CD4-positive, alpha-beta memory T cell (primary cell): ENCODE measurements around the gene TEKT2. TPM values are rescaled to one million over a fixed set of nuclear protein-coding genes. Genes with fewer than 3 reads are reported as not detected.

Experiments
- CTCF ChIA-PET: fragments of 350-600 bp; sonication (Branson Sonifier 250); formaldehyde crosslinking; loops from one replicate; lab custom pipeline; 2021; ENCODE audit warnings: inconsistent platforms; ENCODE audit not compliant: partially characterized antibody; lab: Charles Lee
- POLR2A ChIA-PET: fragments of 350-600 bp; sonication (Branson Sonifier 250); formaldehyde crosslinking; loops from one replicate; lab custom pipeline; 2021; ENCODE audit not compliant: partially characterized antibody; lab: Charles Lee
- DNase-seq, 5 donors: peaks; one replicate each; pipeline versions ENCODE4 v3.0.0 to v3.0.0-alpha.2; 2020 to 2022; ENCODE audit warnings: mixed read lengths in 1 of 5
- H3K27ac ChIP-seq: one replicate; pipeline ENCODE4 v1.7.0; 2013; ENCODE audit warnings: low read depth, low read length
- H3K27me3 ChIP-seq: 2 replicates; pipeline ENCODE4 v1.7.0; 2013; ENCODE audit warnings: mild to moderate bottlenecking, low read length, moderate library complexity; ENCODE audit not compliant: insufficient read depth
- H3K36me3 ChIP-seq: 2 replicates; pipeline ENCODE4 v1.7.0; 2013; ENCODE audit warnings: mild to moderate bottlenecking, low read length, moderate library complexity; ENCODE audit not compliant: insufficient read depth
- H3K4me1 ChIP-seq: 2 replicates; pipeline ENCODE4 v1.7.0; 2013; ENCODE audit warnings: mild to moderate bottlenecking, low read length, moderate library complexity; ENCODE audit not compliant: insufficient read depth
- H3K4me3 ChIP-seq, 2 donors: one replicate each; pipeline ENCODE4 v1.7.0; 2013; ENCODE audit warnings: low read length in 2 of 2, mild to moderate bottlenecking in 1 of 2
- H3K9me3 ChIP-seq, 2 donors: one replicate each; pipeline ENCODE4 v1.7.0; 2013; ENCODE audit warnings: low read length in 2 of 2, control low read depth in 1 of 2; ENCODE audit not compliant: control insufficient read depth in 1 of 2
- H3K27ac Mint-ChIP-seq, 7 donors: one replicate each; pipeline ENCODE4 v1.8.0; 2020 to 2021; ENCODE audit warnings: mixed read lengths in 7 of 7, mild to moderate bottlenecking in 6 of 7, inconsistent platforms in 3 of 7, moderate library complexity in 3 of 7
- H3K27me3 Mint-ChIP-seq, 2 donors: one replicate each; pipeline ENCODE4 v1.8.0; 2020 to 2021; ENCODE audit warnings: mixed read lengths in 2 of 2
- H3K36me3 Mint-ChIP-seq, 2 donors: one replicate each; pipeline ENCODE4 v1.8.0; 2020 to 2021; ENCODE audit warnings: mixed read lengths in 2 of 2, inconsistent platforms in 1 of 2, mild to moderate bottlenecking in 1 of 2
- H3K4me1 Mint-ChIP-seq, 4 donors: one replicate each; pipeline ENCODE4 v1.8.0; 2020 to 2021; ENCODE audit warnings: mixed read lengths in 4 of 4, mild to moderate bottlenecking in 1 of 4
- H3K4me3 Mint-ChIP-seq, 8 donors: one replicate each; pipeline ENCODE4 v1.8.0; 2020 to 2021; ENCODE audit warnings: mixed read lengths in 8 of 8, mild to moderate bottlenecking in 7 of 8, moderate library complexity in 6 of 8, inconsistent platforms in 3 of 8
- H3K9me3 Mint-ChIP-seq, 8 donors: one replicate each; pipeline ENCODE4 v1.8.0; 2020 to 2021; ENCODE audit warnings: mixed read lengths in 8 of 8, mild to moderate bottlenecking in 5 of 8, inconsistent platforms in 3 of 8, moderate library complexity in 1 of 8
- intact Hi-C: fragments of 100-400 bp; cut with micrococcal nuclease; formaldehyde crosslinking; loops from one replicate; pipeline ENCODE4 v1.15.1; 2023
- polyA plus RNA-seq, 2 donors: library from polyadenylated mRNA; unstranded; fragments of 300-500 nt; fragmentation: Illumina TruSeq; gene quantifications; one replicate each; pipeline ENCODE4 v1.2.3, GENCODE V29; 2021
- total RNA-seq, 2 experiments: library from RNA; stranded (reverse); gene quantifications; one replicate each; pipeline ENCODE4 v1.2.3, GENCODE V29; 2021

Gene TEKT2
- total and polyA plus RNA-seq, 4 experiments from 2014 or later: not detected

GRCh38 chr1:36062315-36062714 lies 21.6 kb upstream of the TEKT2 start:
- H3K4me1 Mint-ChIP-seq: no peaks in the 10 kb centered on the region
- no peaks in the 10 kb centered on the region for H3K27me3 ChIP-seq
- no peak overlapping the region for H3K27ac Mint-ChIP-seq
- no peaks in the 10 kb centered on the region for H3K9me3 Mint-ChIP-seq
- H3K27ac ChIP-seq: no peak overlapping the region
- no peaks in the 10 kb centered on the region for H3K4me1 ChIP-seq
- POLR2A ChIA-PET: no interaction called here
- H3K27me3 Mint-ChIP-seq: no peaks in the 10 kb centered on the region
- intact Hi-C loops: no loop called here
- no peak overlapping the region for H3K4me3 ChIP-seq
- H3K36me3 Mint-ChIP-seq: peaks cover 10 to 11% of the 10 kb centered on the region in 2 donors
- H3K36me3 ChIP-seq: no peaks in the 10 kb centered on the region
- no peak for DNase-seq
- no peaks in the 10 kb centered on the region for H3K9me3 ChIP-seq
- no peak overlapping the region for H3K4me3 Mint-ChIP-seq
- CTCF ChIA-PET: no interaction called here

DNA sequence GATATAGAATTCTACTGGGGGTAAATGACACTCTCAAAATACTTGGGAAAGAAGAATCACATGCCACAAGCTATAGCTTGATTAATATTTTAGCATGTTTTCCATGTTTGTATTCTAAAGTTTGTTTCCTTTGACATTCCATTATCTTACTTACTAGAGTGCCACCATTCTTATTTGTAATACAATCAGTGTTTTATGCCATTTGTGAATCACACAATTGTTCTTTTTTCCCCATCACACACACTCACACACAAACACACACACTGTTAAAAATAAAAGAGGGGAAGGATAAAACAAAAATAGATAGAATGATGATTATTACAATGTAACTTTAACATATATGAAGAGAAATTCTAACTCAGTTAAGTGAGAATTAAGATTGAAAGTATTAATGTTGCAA lies 16.0 kb upstream of the TEKT2 start:
- no peak for DNase-seq
- Histone ChIP-seq H3K36me3 (no peaks in the 10 kb centered on the region), H3K27ac (no peak overlapping the region), H3K27me3 (no peaks in the 10 kb centered on the region), H3K4me3 (no peak overlapping the region), H3K9me3 (no peaks in the 10 kb centered on the region), H3K4me1 (no peaks in the 10 kb centered on the region)
- Mint-ChIP-seq H3K27me3 (no peaks in the 10 kb centered on the region), H3K27ac (no peak overlapping the region), H3K4me3 (no peak overlapping the region), H3K9me3 (no peaks in the 10 kb centered on the region), H3K4me1 (no peaks in the 10 kb centered on the region), H3K36me3 (no peaks in the 10 kb centered on the region)
- ChIA-PET CTCF (no interaction called here), POLR2A (no interaction called here)
- intact Hi-C loops: no loop called here

- Histone ChIP-seq H3K27ac (no peak overlapping the region), H3K9me3 (no peaks in the 10 kb centered on the region), H3K36me3 (no peaks in the 10 kb centered on the region), H3K4me1 (no peaks in the 10 kb centered on the region), H3K27me3 (no peaks in the 10 kb centered on the region), H3K4me3 (no peak overlapping the region)
- no peaks in the 10 kb centered on the region for H3K4me1 Mint-ChIP-seq
- CTCF ChIA-PET: no interaction called here
- H3K27me3 Mint-ChIP-seq: no peaks in the 10 kb centered on the region
- H3K36me3 Mint-ChIP-seq: no peaks in the 10 kb centered on the region
- POLR2A ChIA-PET: interaction anchor here (1.2 kb wide), 1 partner anchor 20 kb away, joined by 4 read pairs; no protein-coding TSS in a partner anchor
- no peaks in the 10 kb centered on the region for H3K9me3 Mint-ChIP-seq
- H3K27ac Mint-ChIP-seq: peak overlapping the region in 1 of 7 donors; percentile 43
- intact Hi-C loops: no loop called here
- DNase-seq: no peak
- H3K4me3 Mint-ChIP-seq: no peak overlapping the region
These were observed 15.0 kb upstream of the TEKT2 start for GRCh38 chr1:36068866-36069265.

GRCh38 chr1:36070349-36070748 lies 13.5 kb upstream of the TEKT2 start:
- intact Hi-C loops: no loop called here
- no peaks in the 10 kb centered on the region for H3K27me3 Mint-ChIP-seq
- H3K27ac ChIP-seq: no peak overlapping the region
- POLR2A ChIA-PET: no interaction called here
- CTCF ChIA-PET: no interaction called here
- H3K9me3 Mint-ChIP-seq: no peaks in the 10 kb centered on the region
- DNase-seq: no peak
- no peaks in the 10 kb centered on the region for H3K36me3 ChIP-seq
- no peaks in the 10 kb centered on the region for H3K27me3 ChIP-seq
- H3K4me1 ChIP-seq: no peaks in the 10 kb centered on the region
- H3K9me3 ChIP-seq: no peaks in the 10 kb centered on the region
- H3K4me3 ChIP-seq: no peak overlapping the region
- peak overlapping the region in 1 of 7 donors; percentile 62 for H3K27ac Mint-ChIP-seq
- no peaks in the 10 kb centered on the region for H3K36me3 Mint-ChIP-seq
- no peaks in the 10 kb centered on the region for H3K4me1 Mint-ChIP-seq
- no peak overlapping the region for H3K4me3 Mint-ChIP-seq

GRCh38 chr1:36076979-36077573 lies 6.8 kb upstream of the TEKT2 start:
- intact Hi-C loops: no loop called here

GRCh38 chr1:36080236-36080635 lies 3.7 kb upstream of the TEKT2 start:
- ChIA-PET CTCF (no interaction called here), POLR2A (no interaction called here)
- intact Hi-C loops: no loop called here
- DNase-seq: no peak
- Mint-ChIP-seq H3K9me3 (no peaks in the 10 kb centered on the region), H3K4me3 (no peak overlapping the region), H3K27me3 (peaks cover 14 to 21% of the 10 kb centered on the region in 2 donors), H3K27ac (no peak overlapping the region), H3K36me3 (no peaks in the 10 kb centered on the region), H3K4me1 (no peaks in the 10 kb centered on the region)
- Histone ChIP-seq H3K4me3 (no peak overlapping the region), H3K36me3 (no peaks in the 10 kb centered on the region), H3K4me1 (no peaks in the 10 kb centered on the region), H3K27ac (no peak overlapping the region), H3K9me3 (no peaks in the 10 kb centered on the region), H3K27me3 (no peaks in the 10 kb centered on the region)

More at GRCh38 chr1:36076979-36077573, 6.8 kb upstream of the TEKT2 start:
- POLR2A ChIA-PET: no interaction called here
- Histone ChIP-seq H3K4me3 (no peak overlapping the region), H3K27me3 (no peaks in the 10 kb centered on the region), H3K9me3 (no peaks in the 10 kb centered on the region), H3K36me3 (no peaks in the 10 kb centered on the region), H3K27ac (no peak overlapping the region), H3K4me1 (no peaks in the 10 kb centered on the region)
- Mint-ChIP-seq H3K36me3 (no peaks in the 10 kb centered on the region), H3K27me3 (peaks cover 7 to 11% of the 10 kb centered on the region in 2 donors), H3K4me1 (no peaks in the 10 kb centered on the region), H3K9me3 (no peaks in the 10 kb centered on the region), H3K4me3 (no peak overlapping the region), H3K27ac (no peak overlapping the region)
- no peak for DNase-seq
- CTCF ChIA-PET: no interaction called here

DNA sequence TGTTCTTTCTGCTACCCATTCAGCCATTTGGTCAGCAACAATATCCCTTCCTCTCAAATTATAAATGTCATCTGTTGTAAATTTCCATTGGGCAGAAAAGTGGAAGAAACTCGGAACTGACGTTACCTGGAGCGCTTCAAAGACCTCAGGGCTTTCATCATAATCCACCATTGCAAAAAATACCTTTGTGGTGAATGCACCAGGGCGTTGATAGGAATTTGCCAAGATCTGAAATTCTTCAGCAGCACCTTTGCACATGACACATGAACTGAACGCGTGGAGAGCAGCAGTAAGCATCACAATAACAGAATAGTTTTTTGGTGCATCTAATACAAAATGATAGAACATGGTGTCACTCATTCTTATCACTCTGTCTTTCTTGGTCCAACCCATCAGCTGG lies 3.1 kb upstream of the TEKT2 start:
- no peak overlapping the region for H3K27ac Mint-ChIP-seq
- no peaks in the 10 kb centered on the region for H3K4me1 Mint-ChIP-seq
- Histone ChIP-seq H3K4me1 (no peaks in the 10 kb centered on the region), H3K27me3 (no peaks in the 10 kb centered on the region), H3K4me3 (no peak overlapping the region), H3K36me3 (no peaks in the 10 kb centered on the region), H3K27ac (no peak overlapping the region), H3K9me3 (no peaks in the 10 kb centered on the region)
- H3K9me3 Mint-ChIP-seq: no peaks in the 10 kb centered on the region
- no peak for DNase-seq
- intact Hi-C loops: no loop called here
- POLR2A ChIA-PET: no interaction called here
- no peak overlapping the region for H3K4me3 Mint-ChIP-seq
- no peaks in the 10 kb centered on the region for H3K36me3 Mint-ChIP-seq
- peaks cover 14 to 21% of the 10 kb centered on the region in 2 donors for H3K27me3 Mint-ChIP-seq
- CTCF ChIA-PET: no interaction called here
